GM12878 (cell line): ENCODE measurements around the gene CHRM4. TPM values are rescaled to one million over a fixed set of nuclear protein-coding genes. Genes with fewer than 3 reads are reported as not detected.

Experiments used
- ATAC-seq: fragments of 200-7000 bp; cut with Tn5 transposase; 3 replicates; pipeline ENCODE4 v1.9.1; 2020; ENCODE audit warnings: mild to moderate bottlenecking, moderate library complexity
- BruUV-seq: library from RNA; stranded (reverse); fragments of 400-500 nt; replicated peaks from 2 replicates; lab custom pipeline; 2021; lab: Mats Ljungman, UMichigan
- CTCF ChIA-PET: fragments of 300-600 bp; sonication (Branson Sonifier 250); formaldehyde crosslinking; extraction: SDS; loops from one replicate; lab custom pipeline; 2021; ENCODE audit warnings: inconsistent platforms; lab: Yijun Ruan, JAX
- POLR2A ChIA-PET: fragments of 350-600 bp; formaldehyde crosslinking; extraction: SDS; loops from one replicate; lab custom pipeline; 2021; ENCODE audit warnings: inconsistent platforms; lab: Charles Lee
- RAD21 ChIA-PET: fragments of 300-600 bp; sonication (Branson Sonifier 250); formaldehyde crosslinking; loops from one replicate; lab custom pipeline; 2023; ENCODE audit warnings: antibody characterized with exemption; ENCODE audit not compliant: unreplicated experiment; lab: Charles Lee
- SMC1A ChIA-PET: fragments of 300-600 bp; sonication (Branson Sonifier 250); formaldehyde crosslinking; loops from one replicate; lab custom pipeline; 2023; ENCODE audit not compliant: unreplicated experiment, uncharacterized antibody; lab: Charles Lee
- DNase-seq: peaks from one replicate; pipeline ENCODE4 v3.0.0-alpha.2; 2011; ENCODE audit warnings: low read depth, low spot score
- FAIRE-seq: peaks from 3 replicates; lab custom pipeline; 2011; peaks lifted over from hg19 to GRCh38; lab: Jason Lieb, UNC
- H2AFZ ChIP-seq: 2 replicates; pipeline ENCODE4 v1.6.0; 2011; ENCODE audit warnings: low read depth, low read length, control low read depth; ENCODE audit not compliant: control insufficient read depth
- H3K27ac ChIP-seq: 2 replicates; pipeline ENCODE4 v1.5.1; 2011; ENCODE audit warnings: control low read depth; ENCODE audit not compliant: control insufficient read depth, insufficient read depth
- H3K27me3 ChIP-seq, 2 experiments: replicated peaks in 1 of 2; 2 replicates each; pipeline versions ENCODE4 v1.6.0 to v1.6.1; 2011; ENCODE audit warnings: low read length in 1 of 2; ENCODE audit not compliant: control insufficient read depth in 2 of 2, insufficient read depth in 2 of 2
- H3K36me3 ChIP-seq, 2 experiments: 2 replicates each; pipeline ENCODE4 v1.5.1; 2011; ENCODE audit warnings: low read length in 1 of 2; ENCODE audit not compliant: control insufficient read depth in 2 of 2, insufficient read depth in 2 of 2
- H3K4me1 ChIP-seq: 2 replicates; pipeline ENCODE4 v1.6.1; 2011; ENCODE audit warnings: mild to moderate bottlenecking, low read length, moderate library complexity, mixed read lengths; ENCODE audit not compliant: control insufficient read depth, insufficient read depth
- H3K4me2 ChIP-seq: 2 replicates; pipeline ENCODE4 v1.6.0; 2011; ENCODE audit warnings: control low read depth; ENCODE audit not compliant: control insufficient read depth, insufficient read depth
- H3K4me3 ChIP-seq: fragments of 200-600 bp; sonication (generic); 2 replicates; pipeline ENCODE4 v1.5.1; 2016
- H3K79me2 ChIP-seq: 2 replicates; pipeline ENCODE4 v1.6.0; 2011; ENCODE audit warnings: low read length; ENCODE audit not compliant: control insufficient read depth, insufficient read depth
- H3K9ac ChIP-seq: 2 replicates; pipeline ENCODE4 v1.8.0; 2011; ENCODE audit warnings: low read length, control low read depth, mixed read lengths; ENCODE audit not compliant: control insufficient read depth, insufficient read depth
- H3K9me3 ChIP-seq: replicated peaks from 3 replicates; pipeline ENCODE4 v1.5.1; 2011; ENCODE audit warnings: mild to moderate bottlenecking, low read length; ENCODE audit not compliant: control insufficient read depth, insufficient read depth
- H4K20me1 ChIP-seq: 2 replicates; pipeline ENCODE4 v1.6.0; 2011; ENCODE audit not compliant: control insufficient read depth, insufficient read depth
- ATF3 ChIP-seq: IDR thresholded peaks from 2 replicates; pipeline ENCODE4 v1.6.1; 2011; ENCODE audit warnings: low read depth, mild to moderate bottlenecking, low read length, moderate library complexity, borderline replicate concordance; ENCODE audit errors: extremely low read depth
- BCL11A ChIP-seq: IDR thresholded peaks from 2 replicates; pipeline ENCODE4 v1.6.1; 2011; ENCODE audit warnings: low read depth, low read length
- BHLHE40 ChIP-seq, 2 experiments: fragments of 450-650 bp in 1 of 2; IDR thresholded peaks; 2 replicates each; pipeline ENCODE4 v1.6.1; 2011 to 2017; ENCODE audit warnings: low read depth in 2 of 2, borderline replicate concordance in 1 of 2, improper control_type of control experiment in 1 of 2, low read length in 1 of 2, mild to moderate bottlenecking in 1 of 2
- BMI1 ChIP-seq: fragments of 450-650 bp; IDR thresholded peaks from 2 replicates; pipeline ENCODE4 v1.6.1; 2016; ENCODE audit warnings: mild to moderate bottlenecking, moderate library complexity, borderline replicate concordance
- CBX5 ChIP-seq: sonication (generic); IDR thresholded peaks from 2 replicates; pipeline ENCODE4 v1.6.1; 2016; ENCODE audit warnings: low read depth, moderate library complexity, mild to moderate bottlenecking, inconsistent platforms
- MTA2 ChIP-seq: fragments of 450-650 bp; IDR thresholded peaks from 2 replicates; pipeline ENCODE4 v1.6.1; 2016; ENCODE audit warnings: low read depth, mild to moderate bottlenecking, moderate library complexity
- NFYB ChIP-seq: IDR thresholded peaks from 2 replicates; pipeline ENCODE4 v1.6.1; 2011; ENCODE audit warnings: low read depth, mild to moderate bottlenecking, low read length, improper control_type of control experiment, moderate library complexity; ENCODE audit not compliant: insufficient read depth
- POLR2AphosphoS2 ChIP-seq: IDR thresholded peaks from 2 replicates; pipeline ENCODE4 v1.6.1; 2011; ENCODE audit warnings: low read depth, mild to moderate bottlenecking, low read length, improper control_type of control experiment, moderate library complexity
- RELA ChIP-seq: fragments of 450-650 bp; IDR thresholded peaks from 2 replicates; pipeline ENCODE4 v1.8.0; 2014; ENCODE audit warnings: borderline replicate concordance; ENCODE audit not compliant: partially characterized antibody
- TBL1XR1 ChIP-seq: IDR thresholded peaks from 2 replicates; pipeline ENCODE4 v1.6.1; 2012; ENCODE audit warnings: low read depth, low read length, improper control_type of control experiment
- YBX1 ChIP-seq: fragments of 450-650 bp; IDR thresholded peaks from 2 replicates; pipeline ENCODE4 v1.6.1; 2016; ENCODE audit warnings: antibody characterized with exemption
- ZBTB40 ChIP-seq: fragments of 450-650 bp; IDR thresholded peaks from 2 replicates; pipeline ENCODE4 v1.6.1; 2016; ENCODE audit warnings: mild to moderate bottlenecking, moderate library complexity, borderline replicate concordance
- ZNF217 ChIP-seq: fragments of 450-650 bp; IDR thresholded peaks from 2 replicates; pipeline ENCODE4 v1.6.1; 2017; ENCODE audit warnings: antibody characterized with exemption, mild to moderate bottlenecking
- WGBS: methylation state at CpG from one replicate; pipeline ENCODE4 v1.1.6; 2016; ENCODE audit warnings: low lambda C conversion rate; ENCODE audit not compliant: insufficient replicate concordance, insufficient coverage; ENCODE audit errors: missing lambda C conversion rate; 5-methylcytosine and 5-hydroxymethylcytosine counted together
- in situ Hi-C: fragments of 300-500 bp; cut with MboI; formaldehyde crosslinking; loops from 9 replicates; pipeline ENCODE4 v1.14.3; 2018; ENCODE audit warnings: mixed read lengths
- intact Hi-C: fragments of 100-400 bp; cut with micrococcal nuclease; formaldehyde crosslinking; loops from one replicate; pipeline ENCODE4 v1.14.2; 2022; ENCODE audit not compliant: unreplicated experiment
- polyA plus RNA-seq, 11 experiments: library from polyadenylated mRNA; depleted of rRNA in 4 of 11; unstranded in 6 of 11; stranded (reverse) in 5 of 11; fragments of >200 nt; fragmentation: Nextera tagmentation in 4 of 11; fragmentation: Illumina TruSeq in 1 of 11; extraction: Ambion mirVana in 4 of 11; extraction: Trizol in 1 of 11; gene quantifications; 1 replicate in 1 of 11; 2 replicates in 10 of 11; pipeline versions ENCODE4 v1.2.1 to v1.2.3, GENCODE V29; 2011 to 2016; ENCODE audit warnings: inconsistent platforms in 2 of 11, missing spikeins in 2 of 11, low read depth in 1 of 11
- total RNA-seq, 4 experiments: library from RNA; depleted of rRNA in 3 of 4; stranded (reverse); fragments of >200 nt in 3 of 4; fragmentation: Illumina TruSeq in 1 of 4; extraction: Trizol in 1 of 4; gene quantifications; 2 replicates each; pipeline versions ENCODE4 v1.2.1 to v1.2.3, GENCODE V29; 2013 to 2021

CHRM4 gene
- total and polyA plus RNA-seq, 10 of the 15 experiments (the other 5 are each of a cell fraction or from before 2014, with no cell fraction given), result 0.12 to 0.23 (median 0.13) TPM; not detected in 7

- TF ChIP-seq ZBTB40, result no peak
- no peak for TF ChIP-seq MTA2
- no peak for TF ChIP-seq RELA
Measured at GRCh38 chr11:46376258-46377050, 15.1 kb downstream of the CHRM4 start (continued).

- H3K9me3 ChIP-seq, result no peaks in the 10 kb centered on the region
- H3K27me3 ChIP-seq, result no peaks in the 10 kb centered on the region
- H4K20me1 ChIP-seq, result no peaks in the 10 kb centered on the region
- 95% methylated on average over 38 of the region's 38 CpGs for WGBS
- TF ChIP-seq BHLHE40 (IDR thresholded peaks at IDR 0.05; ENCODE audit: borderline replicate concordance in 1 of 2, low read depth in 2 of 2, low read length in 1 of 2) (no peak), ZNF217 (no peak), BMI1 (no peak), ATF3 (no peak), TBL1XR1 (no peak), NFYB (no peak), BCL11A (no peak), YBX1 (no peak), POLR2AphosphoS2 (no peak), CBX5 (no peak), RELA (no peak)
- no peak overlapping the region for H3K4me3 ChIP-seq
- no peak overlapping the region for H3K9ac ChIP-seq
- SMC1A ChIA-PET, result no interaction called here
- peaks cover 4 to 26% of the 10 kb centered on the region in 2 experiments; a peak in 3 of 4 replicates for H3K36me3 ChIP-seq
- no peak overlapping the region for H2AFZ ChIP-seq
- no peaks in the 10 kb centered on the region for H3K4me1 ChIP-seq
- no peak overlapping the region for H3K27ac ChIP-seq
- H3K4me2 ChIP-seq, result no peak overlapping the region
- intact Hi-C loops (no loop called here), in situ Hi-C loops (no loop called here)
- ATAC-seq, result no peak
- RAD21 ChIA-PET, result interaction anchor here (0.8 kb wide), 1 partner anchor 15 kb away, joined by 3 read pairs; no protein-coding TSS in a partner anchor
- DNase-seq, result no peak
- no TSS peak for BruUV-seq
- CTCF ChIA-PET, result no interaction called here
- H3K79me2 ChIP-seq, result no peaks in the 10 kb centered on the region
- POLR2A ChIA-PET, result no interaction called here
- no peak for FAIRE-seq
Measured at GRCh38 chr11:46375392-46376101, 16.0 kb downstream of the CHRM4 start.
